GM12878 (cell line): Measurements from ENCODE around the gene ANAPC16. TPM values are rescaled to one million over a fixed set of nuclear protein-coding genes. Genes with fewer than 3 reads are reported as not detected.

Experiments used
- ATF7 ChIP-seq: fragments of 450-650 bp; IDR thresholded peaks from 2 replicates; pipeline ENCODE4 v1.6.1; 2016; ENCODE audit warnings: low read depth, mild to moderate bottlenecking
- CTCF ChIP-seq, 3 experiments: IDR thresholded peaks in 2 of 3; conservative IDR thresholded peaks in 1 of 3; 2 replicates each; pipeline ENCODE4 v1.5.1; 2011; ENCODE audit warnings: low read depth in 3 of 3, low read length in 3 of 3, mild to moderate bottlenecking in 3 of 3, control low read depth in 2 of 3, moderate library complexity in 2 of 3, inconsistent platforms in 1 of 3, mixed read lengths in 1 of 3; ENCODE audit not compliant: control insufficient read depth in 2 of 3, insufficient read depth in 1 of 3; ENCODE audit errors: extremely low read depth in 1 of 3
- CUX1 ChIP-seq: IDR thresholded peaks from 2 replicates; pipeline ENCODE4 v1.6.1; 2012; ENCODE audit warnings: improper control_type of control experiment, low read depth, low read length; ENCODE audit not compliant: insufficient replicate concordance
- E2F8 ChIP-seq: fragments of 450-650 bp; IDR thresholded peaks from 2 replicates; pipeline ENCODE4 v1.6.1; 2018; ENCODE audit warnings: mild to moderate bottlenecking, low read depth, moderate library complexity; ENCODE audit not compliant: partially characterized antibody
- IRF5 ChIP-seq: fragments of 450-650 bp; IDR thresholded peaks from 2 replicates; pipeline ENCODE4 v1.6.1; 2017; ENCODE audit warnings: borderline replicate concordance
- KLF5 ChIP-seq: fragments of 450-650 bp; IDR thresholded peaks from 2 replicates; pipeline ENCODE4 v1.6.1; 2014; ENCODE audit warnings: mild to moderate bottlenecking; ENCODE audit not compliant: partially characterized antibody
- SMAD5 ChIP-seq: IDR thresholded peaks from 2 replicates; pipeline ENCODE4 v1.6.1; 2016; ENCODE audit warnings: antibody characterized with exemption, low read depth
- SMARCA5 ChIP-seq: fragments of 450-650 bp; IDR thresholded peaks from 2 replicates; pipeline ENCODE4 v1.6.1; 2017; ENCODE audit warnings: mild to moderate bottlenecking
- TARDBP ChIP-seq: IDR thresholded peaks from 2 replicates; pipeline ENCODE4 v1.6.1; 2016; ENCODE audit warnings: borderline replicate concordance
- ZBTB11 ChIP-seq: fragments of 450-650 bp; formaldehyde crosslinking; IDR thresholded peaks from 2 replicates; pipeline ENCODE4 v1.5.0; 2022; ENCODE audit warnings: mild to moderate bottlenecking, missing genetic modification characterization
- ZNF207 ChIP-seq: fragments of 450-650 bp; IDR thresholded peaks from 2 replicates; pipeline ENCODE4 v1.6.1; 2014; ENCODE audit warnings: antibody characterized with exemption, mild to moderate bottlenecking, borderline replicate concordance
- ZNF622 ChIP-seq: fragments of 450-650 bp; IDR thresholded peaks from 2 replicates; pipeline ENCODE4 v1.6.1; 2017; ENCODE audit warnings: mild to moderate bottlenecking, inconsistent platforms
- polyA plus RNA-seq, 11 experiments: library from polyadenylated mRNA; depleted of rRNA in 4 of 11; unstranded in 6 of 11; stranded (reverse) in 5 of 11; fragments of >200 nt; fragmentation: Nextera tagmentation in 4 of 11; fragmentation: Illumina TruSeq in 1 of 11; extraction: Ambion mirVana in 4 of 11; extraction: Trizol in 1 of 11; gene quantifications; 1 replicate in 1 of 11; 2 replicates in 10 of 11; pipeline versions ENCODE4 v1.2.1 to v1.2.3, GENCODE V29; 2011 to 2016; ENCODE audit warnings: inconsistent platforms in 2 of 11, missing spikeins in 2 of 11, low read depth in 1 of 11
- total RNA-seq, 4 experiments: library from RNA; depleted of rRNA in 3 of 4; stranded (reverse); fragments of >200 nt in 3 of 4; fragmentation: Illumina TruSeq in 1 of 4; extraction: Trizol in 1 of 4; gene quantifications; 2 replicates each; pipeline versions ENCODE4 v1.2.1 to v1.2.3, GENCODE V29; 2013 to 2021

Gene ANAPC16
- total and polyA plus RNA-seq, 10 of the 15 experiments (the other 5 are each of a cell fraction or from before 2014, with no cell fraction given): 66.9 to 208 (median 134) TPM

GRCh38 chr10:72248468-72249151 lies 32.8 kb downstream of the ANAPC16 start (continued):
- peak; percentile 91 for TF ChIP-seq CUX1
- TF ChIP-seq CTCF (IDR thresholded peaks at IDR 0.05 in 2 of 3, conservative IDR thresholded peaks at IDR 0.05 in 1 of 3; ENCODE audit: control insufficient read depth in 2 of 3, extremely low read depth in 1 of 3, insufficient read depth in 1 of 3, low read depth in 3 of 3, low read length in 3 of 3): no peak
- 0 out of 2 replicates have a peak, but pooled peaks have one; percentile 5 for TF ChIP-seq TARDBP
- TF ChIP-seq E2F8: no peak
- no peak; the same call in 1 of the 2 replicates for TF ChIP-seq ZNF207
- TF ChIP-seq ZNF622: no peak
- no peak for TF ChIP-seq SMAD5
- no peak for TF ChIP-seq IRF5
- peak; percentile 48 for TF ChIP-seq SMARCA5
- peak; percentile 80 for TF ChIP-seq ATF7
- TF ChIP-seq ZBTB11: no peak
- TF ChIP-seq KLF5: peak; percentile 74
